NCI-H128 (cell line): ENCODE data around the gene GGT6.
A peak's percentile ranks its signal among the peaks of the same experiment; 100 is the strongest.
"Not testable (repeated sequence)": the region's sequence is repeated elsewhere in the genome, so short reads cannot be mapped to it uniquely, and the experiment has no call there.

Experiments used
- DNase-seq: peaks from one replicate; lab custom pipeline; 2025; ENCODE audit not compliant: unreplicated experiment; lab: John Stamatoyannopoulos, UW

GGT6 gene, protein sequence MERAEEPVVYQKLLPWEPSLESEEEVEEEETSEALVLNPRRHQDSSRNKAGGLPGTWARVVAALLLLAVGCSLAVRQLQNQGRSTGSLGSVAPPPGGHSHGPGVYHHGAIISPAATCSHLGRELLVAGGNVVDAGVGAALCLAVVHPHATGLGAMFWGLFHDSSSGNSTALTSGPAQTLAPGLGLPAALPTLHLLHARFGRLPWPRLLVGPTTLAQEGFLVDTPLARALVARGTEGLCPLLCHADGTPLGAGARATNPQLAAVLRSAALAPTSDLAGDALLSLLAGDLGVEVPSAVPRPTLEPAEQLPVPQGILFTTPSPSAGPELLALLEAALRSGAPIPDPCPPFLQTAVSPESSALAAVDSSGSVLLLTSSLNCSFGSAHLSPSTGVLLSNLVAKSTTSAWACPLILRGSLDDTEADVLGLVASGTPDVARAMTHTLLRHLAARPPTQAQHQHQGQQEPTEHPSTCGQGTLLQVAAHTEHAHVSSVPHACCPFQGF

DNA sequence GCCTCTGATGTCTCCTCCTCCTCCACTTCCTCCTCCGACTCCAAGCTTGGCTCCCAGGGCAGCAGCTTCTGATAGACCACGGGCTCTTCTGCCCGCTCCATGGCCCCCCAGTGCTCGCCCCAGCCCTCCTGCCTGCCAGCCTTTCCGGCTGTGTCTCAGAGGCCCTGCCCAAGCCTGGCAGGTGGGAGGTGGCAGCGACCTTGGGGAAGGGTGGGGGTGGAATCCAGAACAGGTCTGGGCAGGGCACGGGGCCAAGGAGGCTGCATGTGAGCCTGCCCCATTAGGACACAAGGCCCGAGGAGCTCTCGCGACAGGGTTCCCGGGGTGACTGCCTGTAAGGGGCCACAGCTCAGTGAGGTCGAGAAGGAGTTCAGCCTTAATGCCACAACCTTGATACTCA, at the start of gene GGT6:
Gene GGT6 (minus strand): TSS at position 157 of the 400 bp plus-strand sequence. CDS start 56 bp downstream, at position 101.
- no peak for DNase-seq

DNA sequence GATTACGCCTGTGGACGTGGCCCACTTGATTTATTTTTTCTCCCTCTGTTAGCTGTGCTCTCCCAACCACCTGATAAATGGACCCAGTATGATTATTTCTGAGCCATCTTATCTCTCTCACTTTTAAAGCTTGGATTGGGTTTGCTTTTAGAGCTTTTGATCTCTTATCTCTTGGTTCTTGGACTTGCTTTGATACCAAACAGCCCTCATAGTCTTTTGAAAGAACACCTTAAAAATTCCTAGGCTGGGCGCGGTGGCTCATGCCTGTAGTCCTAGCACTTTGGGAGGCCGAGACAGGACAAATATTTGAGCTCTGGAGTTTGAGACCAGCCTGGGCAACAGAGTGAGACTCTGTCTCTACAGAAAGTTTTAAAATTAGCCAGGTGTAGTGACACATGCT, 49.8 kb upstream of the GGT6 start:
- no peak for DNase-seq

DNA sequence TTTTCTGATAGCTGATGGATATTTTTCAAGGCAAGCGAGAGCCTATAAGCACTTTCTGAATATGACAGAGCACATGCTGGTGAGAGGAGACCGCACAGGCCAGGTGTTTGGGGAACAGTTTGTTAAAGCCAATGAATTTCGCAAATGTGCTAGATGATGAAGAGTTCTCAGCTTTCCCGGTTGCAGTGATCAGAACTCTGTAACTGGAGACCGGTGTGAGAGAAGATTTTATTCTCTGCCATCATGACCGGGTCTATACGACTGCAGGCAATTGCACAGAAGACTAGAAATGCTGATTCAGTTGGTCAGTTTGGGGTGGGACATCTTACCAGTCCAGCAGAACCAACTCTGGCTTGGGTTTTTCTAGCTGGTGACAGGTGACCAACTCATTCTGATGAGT, 49.4 kb upstream of the GGT6 start:
- DNase-seq, result no peak

DNA sequence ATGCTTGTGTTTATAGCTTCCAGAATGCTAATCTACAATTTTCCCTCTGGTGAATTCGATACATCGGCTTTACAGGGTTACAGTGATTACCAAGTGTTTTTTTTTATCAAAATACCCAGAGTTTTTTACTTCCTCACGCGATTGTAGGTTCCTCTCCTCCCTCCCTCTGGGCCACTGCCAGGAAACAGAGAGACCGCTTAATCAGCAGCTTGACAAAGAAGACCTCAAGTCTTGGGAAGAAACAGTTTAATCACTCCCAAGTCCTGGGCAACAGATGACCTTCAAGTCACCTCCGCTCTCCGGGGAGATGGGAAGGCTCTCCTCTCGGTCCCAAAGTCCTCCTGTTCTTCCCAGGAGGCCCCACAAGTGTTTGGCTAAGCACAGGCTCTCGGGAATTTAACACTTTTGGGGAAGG, 47.4 kb upstream of the GGT6 start:
- no peak for DNase-seq

DNA sequence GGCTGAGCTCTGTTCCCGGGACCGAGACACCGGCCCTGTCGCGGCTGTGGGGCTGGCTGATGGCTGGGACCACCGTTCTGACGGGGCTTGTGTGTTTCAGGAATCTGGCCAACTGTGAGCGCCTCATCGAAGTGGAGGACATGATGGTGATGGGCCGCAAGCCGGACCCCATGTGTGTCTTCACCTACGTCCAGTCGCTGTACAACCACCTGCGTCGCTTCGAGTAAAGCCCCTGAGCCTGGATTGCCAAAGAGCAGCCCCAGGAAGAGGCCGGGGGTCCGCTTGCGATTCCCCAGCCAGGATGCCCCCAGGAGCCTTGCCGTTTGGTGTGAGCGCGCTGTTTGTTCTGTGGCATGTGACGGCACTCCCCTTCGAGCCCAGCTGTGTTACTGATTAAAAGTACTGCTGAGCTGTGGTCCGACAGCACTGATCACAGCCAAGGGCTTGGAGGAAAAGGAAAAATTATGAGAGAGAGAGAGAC, 46.9 kb upstream of the GGT6 start:
- no peak for DNase-seq

DNA sequence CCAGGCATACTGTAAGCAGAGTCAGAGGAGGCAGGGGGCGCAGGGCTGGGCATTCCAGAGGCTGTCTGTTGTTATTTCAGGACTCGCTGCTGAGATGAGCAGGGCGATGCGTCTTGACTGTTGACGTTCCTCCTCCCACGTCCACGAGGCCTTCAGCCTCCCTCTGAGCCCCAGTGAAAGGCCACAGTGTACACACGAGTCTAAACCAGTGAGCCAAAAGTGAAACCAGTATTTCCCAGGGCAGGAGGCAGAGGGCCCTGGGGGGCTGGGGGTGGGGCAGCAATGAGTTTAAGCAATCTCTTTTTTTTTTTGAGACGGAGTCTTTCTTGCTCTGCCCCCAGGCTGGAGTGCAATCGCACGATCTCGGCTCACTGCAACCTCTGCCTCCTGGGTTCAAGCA, 45.4 kb upstream of the GGT6 start:
- DNase-seq, result no peak

DNA sequence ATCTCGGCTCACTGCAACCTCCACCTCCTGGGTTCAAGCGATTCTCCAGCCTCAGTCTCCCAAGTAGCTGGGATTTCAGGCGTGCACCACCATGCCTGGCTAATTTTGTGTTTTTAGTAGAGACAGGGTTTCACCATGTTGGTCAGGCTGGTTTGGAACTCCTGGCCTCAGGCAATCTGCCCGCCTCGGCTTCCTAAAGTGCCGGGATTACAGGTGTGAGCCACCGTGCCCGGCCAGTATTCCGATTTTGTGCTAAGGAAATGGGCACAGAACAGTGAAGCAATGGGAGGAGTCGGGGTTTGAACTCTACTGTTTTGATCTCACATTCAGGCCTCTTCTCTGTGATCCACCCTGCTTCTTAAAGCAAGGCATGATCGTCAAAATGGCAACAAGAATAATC, 44.4 kb upstream of the GGT6 start:
- DNase-seq, result not testable (repeated sequence)

DNA sequence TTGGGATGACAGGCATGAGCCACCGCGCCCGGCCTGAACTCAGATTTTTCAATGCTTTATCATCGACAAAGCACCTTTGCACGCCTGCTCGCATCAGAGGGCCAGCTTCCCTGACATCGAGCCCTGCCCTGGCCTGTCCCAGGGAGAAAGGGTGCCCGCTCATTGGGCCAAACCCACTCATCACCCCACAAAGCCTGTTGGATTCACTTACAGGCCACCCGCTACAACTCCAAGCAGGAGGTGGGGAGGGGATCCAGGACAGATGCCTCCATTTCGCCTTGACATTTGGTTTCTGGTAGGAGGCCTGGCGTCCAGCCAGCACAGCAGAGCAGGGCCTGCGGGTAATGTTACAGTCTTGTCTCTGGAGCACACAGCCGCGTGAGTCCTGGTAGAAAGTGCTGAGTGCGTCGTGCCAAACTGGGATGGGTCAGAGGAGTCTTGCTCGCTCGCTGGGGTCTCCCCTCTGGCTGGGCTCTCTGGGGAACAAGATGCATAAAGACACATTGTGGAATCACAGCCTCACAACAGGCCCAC, 43.8 kb upstream of the GGT6 start:
- DNase-seq, result peak; percentile 38

DNA sequence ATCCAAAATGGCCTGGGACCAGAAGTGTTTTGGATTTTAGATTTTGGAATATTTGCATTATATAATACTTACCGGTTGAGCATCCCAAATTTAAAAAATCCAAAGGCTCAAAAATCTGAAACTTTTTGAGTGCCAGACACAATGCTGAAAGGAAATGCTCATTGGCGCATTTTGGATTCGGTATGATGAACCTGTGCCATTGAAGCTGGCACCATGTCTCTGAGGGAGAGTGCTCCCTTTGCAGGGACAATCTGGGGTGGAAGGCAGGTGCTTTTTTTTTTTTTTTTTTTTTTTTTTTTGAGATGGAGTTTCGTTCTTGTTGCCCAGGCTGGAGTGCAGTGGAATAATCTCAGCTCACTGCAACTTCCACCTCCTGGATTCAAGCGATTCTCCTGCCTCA, 41.7 kb upstream of the GGT6 start:
- DNase-seq, result no peak

DNA sequence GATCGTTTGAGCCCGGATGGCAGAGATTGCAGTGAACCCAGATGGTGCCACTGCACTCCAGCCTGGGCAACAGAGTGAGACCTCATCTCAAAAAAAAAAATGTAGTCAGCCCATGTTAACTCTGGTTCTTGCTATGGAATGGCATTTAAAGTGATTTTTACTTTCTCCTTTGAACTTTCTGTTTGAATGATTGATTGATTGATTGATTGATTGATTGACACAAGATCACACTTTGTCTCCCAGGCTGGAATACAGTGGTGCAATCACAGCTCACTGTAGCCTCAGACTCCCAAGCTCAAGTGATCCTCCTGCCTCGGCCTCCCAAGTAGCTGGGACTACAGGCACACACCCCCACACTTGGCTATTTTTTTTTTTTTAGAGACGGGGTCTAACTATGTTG, 40.9 kb upstream of the GGT6 start:
- DNase-seq, result no peak

DNA sequence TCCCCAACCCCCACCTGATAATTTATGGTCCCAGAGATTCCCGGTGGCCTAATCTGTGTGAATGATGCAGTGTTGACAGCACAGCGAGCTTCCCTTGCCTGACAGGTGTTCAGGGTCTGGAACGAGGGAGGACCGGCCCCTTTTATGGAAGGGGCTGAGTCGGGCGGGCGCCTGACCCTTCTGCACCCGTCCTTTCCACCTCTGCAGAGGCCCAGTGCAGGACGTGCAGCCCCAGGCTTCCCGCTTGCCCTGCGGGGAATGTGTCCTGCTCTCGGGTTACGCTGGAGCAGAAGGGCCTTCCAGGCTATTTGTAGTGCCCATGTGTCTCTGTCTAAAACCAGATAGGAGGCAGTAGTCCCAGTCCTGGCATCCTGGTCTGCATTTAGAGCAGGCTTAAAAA, 40.2 kb upstream of the GGT6 start:
- DNase-seq, result no peak

DNA sequence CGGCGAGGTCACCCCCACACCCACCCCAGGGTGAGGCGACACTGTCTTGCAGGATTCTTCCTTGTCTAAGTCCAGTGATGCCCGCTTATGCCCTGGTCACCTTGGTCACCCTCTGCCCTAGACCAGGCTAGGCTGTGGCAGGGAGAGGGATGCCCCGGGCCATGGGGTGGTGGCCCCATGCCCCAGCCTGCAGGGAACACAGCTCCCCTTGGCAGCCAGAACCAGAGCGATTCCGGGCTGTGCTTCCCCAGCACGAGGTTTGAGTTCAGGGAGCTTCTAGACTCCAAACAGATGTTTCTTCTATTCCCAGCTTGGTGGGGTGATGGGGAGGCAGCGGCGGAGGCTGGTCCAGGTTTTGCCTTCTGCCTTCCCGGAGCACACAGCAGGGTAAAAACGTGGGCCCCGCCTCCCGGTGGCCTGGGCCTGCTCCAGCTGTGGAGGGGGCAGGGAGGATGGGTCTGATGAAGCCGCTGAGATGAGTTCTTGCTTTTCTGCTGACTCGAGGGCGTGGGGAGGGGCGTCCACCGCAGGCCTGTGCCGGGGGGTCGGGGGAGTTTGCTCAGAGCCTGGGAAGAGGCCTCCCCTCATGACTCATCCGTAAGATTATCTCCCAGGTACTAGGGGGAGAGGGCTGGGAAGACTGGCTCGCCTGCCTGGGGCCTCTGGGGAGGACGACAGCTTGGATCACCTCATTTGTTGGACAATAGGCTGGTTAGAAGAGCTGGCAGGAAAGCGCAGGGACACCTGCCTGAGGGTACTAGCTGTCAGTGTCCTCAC, 39.3 kb upstream of the GGT6 start:
- DNase-seq, result no peak

DNA sequence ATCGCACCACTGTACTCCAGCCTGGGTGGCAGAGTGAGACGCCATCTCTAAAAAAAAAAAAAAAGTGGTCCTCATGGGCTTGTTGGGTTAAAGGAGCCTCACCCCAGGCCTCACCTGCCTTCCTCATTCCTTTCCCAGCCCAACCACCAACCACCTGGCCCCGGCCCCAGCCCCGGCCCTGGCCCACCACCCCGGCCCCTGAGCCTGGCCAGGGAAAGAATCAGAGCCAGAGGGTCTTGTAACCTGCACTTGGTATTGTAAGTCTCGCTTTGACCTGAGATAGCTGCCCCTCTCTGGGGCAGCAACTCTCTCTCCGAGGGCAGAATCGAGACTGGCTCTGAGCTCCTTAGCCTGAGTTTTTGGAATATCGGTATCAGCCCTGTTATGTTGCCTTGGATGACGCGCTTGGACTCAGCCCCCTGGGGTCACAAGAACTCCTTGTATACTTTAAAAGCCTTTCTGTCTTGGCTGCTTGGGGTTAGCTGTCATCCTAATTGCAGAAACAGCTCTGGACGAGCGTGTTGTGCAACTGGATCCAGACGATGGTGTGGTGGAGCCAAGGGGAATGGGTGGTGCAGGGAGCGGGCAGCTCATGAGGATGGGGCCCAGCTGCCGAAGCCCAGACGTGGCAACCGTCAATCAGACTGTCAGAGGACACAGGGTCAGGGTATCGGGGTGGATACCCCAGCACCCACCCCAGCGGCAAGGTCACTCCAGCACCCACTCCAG, 38.6 kb upstream of the GGT6 start:
- no peak for DNase-seq

DNA sequence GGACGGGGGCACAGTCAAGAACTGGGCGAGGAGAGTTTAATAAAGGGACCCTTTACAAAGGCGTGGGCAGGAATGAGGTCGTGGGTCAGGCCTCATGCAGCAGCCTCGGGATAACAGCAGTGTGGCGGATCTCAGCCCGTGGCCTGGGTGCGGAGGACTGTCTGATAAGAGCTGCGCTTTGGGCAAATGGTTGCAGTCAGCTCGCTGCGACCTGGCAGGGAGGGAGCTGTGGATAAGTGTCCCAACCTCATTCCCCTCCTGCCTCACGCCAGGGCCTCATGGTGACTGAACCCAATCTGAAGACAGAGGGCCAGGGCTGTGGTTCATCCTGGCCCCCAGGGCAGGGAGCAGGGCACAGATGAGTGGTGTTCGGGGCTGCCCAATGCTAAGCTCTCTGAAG, 37.6 kb upstream of the GGT6 start:
- no peak for DNase-seq

DNA sequence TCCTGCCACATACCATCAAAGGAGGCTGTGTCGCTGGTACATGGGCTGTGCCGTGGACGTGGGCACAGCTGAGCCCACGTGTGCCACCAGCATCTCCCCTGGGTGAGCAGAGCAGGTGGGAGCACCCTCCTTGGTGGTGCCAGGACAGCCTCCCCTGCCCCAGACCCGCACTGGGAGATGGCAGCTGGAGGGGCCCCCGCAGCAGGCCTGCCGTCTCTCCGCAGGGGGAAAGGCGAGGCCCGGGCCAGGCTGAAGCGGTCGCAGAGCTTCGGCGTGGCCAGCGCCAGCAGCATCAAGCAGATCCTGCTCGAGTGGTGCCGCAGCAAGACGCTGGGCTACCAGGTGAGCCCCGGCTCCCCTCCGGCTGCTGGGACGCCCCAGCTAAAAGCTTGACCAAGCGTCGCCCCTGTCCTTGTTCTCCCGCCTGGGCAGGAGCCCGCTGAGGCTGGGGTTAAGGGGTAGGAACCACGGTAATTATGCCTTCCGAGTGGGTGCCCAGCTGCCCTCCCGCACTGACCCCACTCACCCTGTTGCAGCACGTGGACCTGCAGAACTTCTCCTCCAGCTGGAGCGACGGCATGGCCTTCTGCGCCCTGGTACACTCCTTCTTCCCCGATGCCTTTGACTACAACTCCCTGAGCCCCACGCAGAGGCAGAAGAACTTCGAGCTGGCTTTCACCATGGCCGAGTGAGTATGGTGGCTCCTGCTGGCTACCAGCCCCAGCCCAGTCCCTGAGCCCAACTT, 36.4 kb upstream of the GGT6 start:
- DNase-seq, result no peak

DNA sequence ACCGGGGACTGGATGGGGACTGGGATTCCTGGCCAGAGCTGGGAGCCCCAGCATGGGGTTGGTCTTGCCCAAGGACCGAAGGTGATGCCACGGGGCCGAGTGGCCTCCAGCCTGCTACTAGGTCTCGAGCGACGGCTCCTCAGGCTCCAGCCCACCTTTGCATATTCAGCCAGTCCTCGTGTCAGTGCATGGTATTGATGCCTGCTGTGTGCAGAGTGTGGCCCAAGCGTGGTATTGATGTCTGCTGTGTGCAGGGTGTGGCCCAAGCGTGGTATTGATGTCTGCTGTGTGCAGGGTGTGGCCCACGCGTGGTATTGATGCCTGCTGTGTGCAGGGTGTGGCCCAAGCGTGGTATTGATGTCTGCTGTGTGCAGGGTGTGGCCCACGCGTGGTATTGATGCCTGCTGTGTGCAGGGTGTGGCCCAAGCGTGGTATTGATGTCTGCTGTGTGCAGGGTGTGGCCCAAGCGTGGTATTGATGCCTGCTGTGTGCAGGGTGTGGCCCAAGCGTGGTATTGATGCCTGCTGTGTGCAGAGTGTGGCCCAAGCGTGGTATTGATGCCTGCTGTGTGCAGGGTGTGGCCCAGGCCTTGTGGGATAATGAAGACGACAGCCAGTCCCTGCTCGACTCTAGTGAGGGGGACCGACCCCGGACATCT, 35.4 kb upstream of the GGT6 start:
- not testable (repeated sequence) for DNase-seq

DNA sequence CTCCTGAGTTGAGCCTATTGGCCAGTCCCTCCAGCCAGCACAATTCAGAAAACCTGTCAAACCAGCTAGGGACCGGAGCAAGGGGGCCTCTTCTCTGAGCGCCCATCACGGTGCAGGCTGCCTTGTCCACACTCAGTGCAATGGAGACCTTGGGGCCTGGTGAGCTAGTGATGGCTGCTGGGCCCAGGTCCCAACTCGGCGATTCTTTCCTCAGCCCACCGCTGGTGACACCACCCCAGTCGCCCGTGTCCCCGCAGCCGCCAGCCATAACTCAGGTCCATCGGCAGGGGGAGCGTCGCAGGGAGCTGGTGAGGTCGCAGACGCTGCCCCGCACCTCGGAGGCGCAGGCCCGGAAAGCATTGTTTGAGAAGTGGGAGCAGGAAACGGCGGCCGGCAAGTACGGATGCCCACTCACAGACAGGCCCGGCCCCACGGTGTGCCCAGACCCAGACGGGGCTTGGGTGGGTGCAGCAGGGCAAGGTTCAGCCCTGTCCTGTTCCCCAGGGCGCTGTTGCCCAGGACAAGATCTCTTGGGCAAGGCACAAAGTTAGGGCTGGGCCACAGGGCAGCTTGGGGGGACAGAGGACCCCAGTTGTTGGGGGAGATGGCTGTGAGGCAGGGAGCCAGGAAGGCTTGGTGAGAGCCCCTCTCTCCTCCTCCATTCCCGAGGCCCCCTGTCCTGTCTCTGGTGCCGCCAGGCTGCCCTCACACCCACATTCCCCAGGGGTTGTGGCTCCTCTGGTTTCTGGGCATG, 34.7 kb upstream of the GGT6 start:
- no peak for DNase-seq

DNA sequence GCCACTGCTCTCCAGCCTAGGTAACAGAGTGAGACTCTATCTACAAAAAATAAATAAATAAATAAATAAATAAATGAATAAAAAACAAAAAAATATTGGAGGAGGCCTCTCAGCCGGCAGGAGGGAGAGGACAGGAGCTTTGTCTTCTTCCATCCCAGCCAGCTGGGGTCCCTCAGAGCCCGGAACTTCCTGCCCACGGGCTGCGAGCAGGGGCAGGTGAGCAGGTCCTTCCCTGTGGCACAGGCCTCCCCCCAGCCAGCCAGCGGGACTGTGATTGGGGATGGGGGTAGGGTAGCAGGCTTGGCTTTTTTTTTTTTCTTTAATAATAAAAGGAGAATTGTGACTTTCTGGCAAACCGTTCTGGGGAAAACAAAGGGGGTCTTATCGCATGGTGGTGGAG, 34.0 kb upstream of the GGT6 start:
- no peak for DNase-seq

DNA sequence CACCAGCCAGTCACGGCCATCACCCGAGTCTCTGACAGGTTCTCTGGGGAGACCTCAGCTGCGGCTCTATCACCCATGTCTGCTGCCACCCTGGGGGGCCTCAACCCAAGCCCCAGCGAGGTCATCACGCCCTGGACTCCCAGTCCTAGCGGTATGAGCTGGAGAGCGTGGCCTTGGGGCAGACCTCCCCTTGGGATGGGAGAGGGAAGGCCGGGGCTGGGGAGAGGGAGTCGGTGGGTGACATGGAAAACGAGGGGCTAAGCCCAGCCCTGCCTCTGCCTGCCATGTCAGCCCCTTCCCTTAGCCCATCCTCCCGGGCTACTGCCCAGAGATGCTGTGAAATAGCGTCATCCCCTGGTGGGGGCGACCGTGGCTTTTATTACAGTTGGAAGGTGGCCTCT, 32.6 kb upstream of the GGT6 start:
- no peak for DNase-seq
